GM21786 (cell line): ENCODE measurements around the gene ATXN8OS.
A peak's percentile ranks its signal among the peaks of the same experiment; 100 is the strongest.
"Not testable (repeated sequence)": the region's sequence is repeated elsewhere in the genome, so short reads cannot be mapped to it uniquely, and the experiment has no call there.

Experiments used
- ATAC-seq: cut with Tn5 transposase; IDR thresholded peaks from one replicate; pipeline ENCODE4 v1.9.1; 2021; ENCODE audit not compliant: unreplicated experiment

ATXN8OS gene

DNA sequence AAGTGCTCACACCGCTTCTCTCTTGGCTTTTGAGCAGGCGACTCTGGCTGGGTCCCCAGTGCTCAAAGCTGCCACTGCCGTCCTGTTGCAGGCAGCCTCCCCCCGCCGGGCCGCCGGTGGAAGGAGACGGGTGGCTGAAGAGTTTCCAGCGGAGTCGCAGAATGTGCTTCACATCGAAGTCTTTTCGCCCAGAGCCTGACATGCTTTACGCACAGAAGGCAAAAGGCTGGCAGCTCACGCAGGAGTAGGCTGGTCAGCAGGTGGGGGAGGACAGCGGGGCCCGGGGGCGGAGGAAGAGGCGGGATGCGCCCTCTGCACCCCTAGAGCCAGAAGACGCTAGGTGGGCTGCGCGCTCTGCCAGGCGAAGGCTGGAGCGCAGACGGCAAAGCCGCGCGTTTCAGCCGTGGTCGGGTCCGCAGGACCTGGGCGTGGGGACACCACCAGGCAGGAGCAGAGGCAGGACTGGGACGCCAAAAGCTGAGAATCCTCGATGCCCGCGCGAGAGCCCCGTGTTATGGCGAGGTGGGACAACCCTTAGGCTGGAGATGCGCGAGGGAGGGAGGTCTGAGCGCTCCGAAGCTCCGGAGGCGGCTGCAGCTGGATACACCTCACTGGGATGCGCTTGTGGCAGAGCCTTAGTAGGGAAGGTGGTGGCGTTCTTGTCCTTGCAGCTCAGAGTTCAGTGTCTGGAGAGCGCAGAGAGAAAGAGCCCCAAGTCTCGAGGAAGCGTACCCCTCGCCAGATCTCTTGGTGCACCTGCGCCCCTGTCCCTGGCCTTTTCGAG lies at the start of gene ATXN8OS:
ATXN8OS (plus strand) TSS at position 329 of the 784 bp plus-strand sequence.
- ATAC-seq = no peak

DNA sequence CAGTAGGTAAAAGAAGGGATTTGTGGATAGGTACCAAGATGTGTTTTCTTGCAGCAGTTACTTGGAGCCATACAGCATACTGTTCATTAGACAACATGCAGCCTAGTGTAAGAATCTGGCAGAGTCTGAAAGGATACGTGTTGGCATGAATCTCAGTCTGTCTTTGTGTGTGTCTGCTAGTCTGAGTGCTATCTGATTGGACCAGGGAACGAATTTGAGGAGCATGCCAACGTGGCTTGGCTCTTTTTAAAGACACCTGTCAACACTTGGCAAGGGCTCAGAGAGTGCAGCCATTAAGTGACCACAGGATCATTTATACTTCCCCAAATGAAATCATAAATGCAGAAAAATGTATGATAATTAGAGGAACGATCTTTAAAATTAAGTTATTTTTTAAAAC lies 27.6 kb upstream of the ATXN8OS start:
- ATAC-seq = no peak

- no peak for ATAC-seq
Measured at GRCh38 chr13:70087247-70087646, 20.4 kb upstream of the ATXN8OS start.

GRCh38 chr13:70088926-70089325 lies 18.7 kb upstream of the ATXN8OS start:
- ATAC-seq = no peak

DNA sequence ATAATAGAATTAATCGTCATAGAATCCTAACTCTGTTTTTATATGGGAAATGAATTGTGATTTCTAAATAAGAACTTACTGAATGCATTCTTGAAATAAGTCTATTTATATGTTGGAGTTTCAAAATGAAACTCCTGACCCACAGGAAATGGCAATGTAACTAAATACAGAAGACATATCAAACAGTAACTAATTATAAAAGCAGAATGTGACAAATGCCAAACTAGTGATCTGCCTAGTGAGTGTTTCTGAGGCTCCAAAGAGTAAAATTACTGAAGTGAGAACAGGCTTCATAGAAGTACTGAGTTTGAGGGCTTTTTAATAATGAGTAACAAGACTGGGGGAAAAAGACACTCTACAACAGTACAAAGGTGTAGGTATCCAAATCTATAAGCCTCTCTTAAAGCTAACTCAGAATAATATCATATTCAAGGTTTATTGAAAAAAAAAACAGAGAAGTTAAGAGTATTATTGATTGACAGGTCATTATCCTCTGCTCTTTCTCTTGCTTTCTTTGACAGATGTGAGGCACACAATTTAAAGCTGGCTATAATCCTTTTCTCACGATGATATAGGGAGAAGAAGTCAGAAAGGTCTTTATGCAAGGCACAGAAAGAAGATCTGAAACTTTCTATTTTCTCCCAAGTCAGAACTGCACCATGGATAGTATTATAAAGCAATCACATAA lies 17.4 kb upstream of the ATXN8OS start:
- ATAC-seq = peak; percentile 83

DNA sequence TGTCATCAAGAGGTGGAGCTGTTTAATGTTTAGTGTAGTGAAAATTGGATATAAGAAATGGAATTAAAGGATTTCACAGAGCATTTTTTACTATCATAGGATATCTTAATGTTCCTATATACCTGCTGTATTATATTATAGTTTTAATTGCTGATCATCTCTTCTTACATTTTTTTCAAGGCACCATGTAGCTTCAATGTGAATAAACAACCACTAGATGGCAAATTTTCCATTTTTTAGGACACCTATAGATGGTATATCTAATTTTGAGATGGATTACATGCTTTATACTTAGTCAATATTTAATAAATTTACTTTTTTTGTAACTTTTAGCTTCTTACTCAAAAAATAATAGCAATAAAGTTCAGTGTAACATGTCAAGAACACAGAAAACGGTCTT lies 9.0 kb upstream of the ATXN8OS start:
- no peak for ATAC-seq

DNA sequence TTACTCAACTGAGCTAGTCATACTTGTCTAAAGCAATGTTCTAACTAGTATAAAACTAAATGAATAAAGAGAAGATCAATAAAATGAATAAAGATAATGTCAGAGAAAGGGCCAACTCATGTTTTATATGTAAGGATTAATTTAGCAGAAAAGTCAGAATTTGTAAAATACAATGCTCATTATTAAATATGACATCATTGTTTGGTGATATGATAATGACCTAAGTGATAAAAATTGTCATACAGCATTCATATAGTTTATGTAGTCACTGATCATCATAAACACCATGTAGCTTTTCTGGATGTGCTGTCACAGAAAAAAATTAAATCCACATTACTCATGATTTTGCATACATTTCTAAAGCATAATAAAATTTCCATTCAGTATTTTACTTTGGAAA lies 3.1 kb upstream of the ATXN8OS start:
- no peak for ATAC-seq

DNA sequence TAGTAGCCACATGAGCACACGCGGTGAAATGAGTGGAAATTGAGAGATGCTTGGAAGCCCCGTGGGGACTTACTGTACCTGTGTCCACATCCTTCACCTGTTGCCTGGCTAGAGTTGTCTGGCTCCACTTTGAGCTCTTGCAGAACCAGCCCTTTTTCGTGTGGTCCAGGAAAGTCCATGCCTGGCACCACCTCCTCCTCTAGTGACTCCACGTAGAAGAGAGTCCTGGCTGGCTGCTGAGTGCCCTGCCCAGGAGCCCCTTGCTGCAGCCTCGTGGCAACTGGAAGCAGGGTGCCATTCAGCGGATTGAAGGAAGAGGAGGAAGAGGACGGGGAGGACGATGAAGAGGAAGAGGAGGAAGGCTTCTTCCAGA lies 515 bp upstream of the ATXN8OS start:
- no peak for ATAC-seq

DNA sequence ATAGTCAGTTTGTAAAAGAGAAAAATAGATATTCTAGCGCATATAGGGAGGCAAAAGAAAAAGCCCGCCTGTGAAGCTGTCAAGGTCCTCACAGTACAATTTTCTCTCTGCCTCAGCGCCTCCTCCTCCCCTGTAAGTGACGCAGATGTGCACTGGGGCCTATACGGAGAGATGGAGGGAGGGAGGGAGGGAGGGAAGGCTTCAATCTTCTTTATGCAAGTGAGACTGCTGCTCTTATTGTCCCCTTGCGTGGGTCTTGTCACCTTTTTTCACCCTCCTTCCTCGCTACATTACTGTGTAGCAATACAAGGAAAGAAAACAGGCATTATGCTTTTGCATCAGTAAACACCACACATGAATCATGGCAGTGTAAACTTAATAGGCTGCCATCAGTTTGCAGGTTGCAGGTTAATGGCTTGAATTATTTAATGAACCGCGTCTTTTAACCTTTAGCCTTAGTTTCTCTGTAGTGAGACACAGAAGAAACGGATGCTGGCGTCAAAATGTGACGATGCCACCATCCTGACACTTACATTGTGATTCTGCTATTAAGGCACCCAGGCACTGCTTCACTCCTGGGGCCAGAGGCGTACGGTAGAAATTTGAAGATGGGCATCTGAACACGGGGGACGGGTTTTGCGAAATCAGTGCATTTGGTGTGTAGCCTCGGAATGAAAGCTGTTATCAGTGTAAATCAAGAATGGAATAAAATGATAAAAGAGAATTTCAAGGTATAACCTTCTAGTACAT lies 905 bp downstream of the ATXN8OS start, which contains the start of gene KLHL1:
KLHL1 (minus strand) TSS at position 97 of the 750 bp plus-strand sequence. CDS start 753 bp downstream, outside the sequence.
- no peak for ATAC-seq

- ATAC-seq = no peak
Measured at GRCh38 chr13:70117338-70117905, 9.8 kb downstream of the ATXN8OS start.

- no peak for ATAC-seq
Measured at GRCh38 chr13:70125693-70126092, 18.1 kb downstream of the ATXN8OS start.

DNA sequence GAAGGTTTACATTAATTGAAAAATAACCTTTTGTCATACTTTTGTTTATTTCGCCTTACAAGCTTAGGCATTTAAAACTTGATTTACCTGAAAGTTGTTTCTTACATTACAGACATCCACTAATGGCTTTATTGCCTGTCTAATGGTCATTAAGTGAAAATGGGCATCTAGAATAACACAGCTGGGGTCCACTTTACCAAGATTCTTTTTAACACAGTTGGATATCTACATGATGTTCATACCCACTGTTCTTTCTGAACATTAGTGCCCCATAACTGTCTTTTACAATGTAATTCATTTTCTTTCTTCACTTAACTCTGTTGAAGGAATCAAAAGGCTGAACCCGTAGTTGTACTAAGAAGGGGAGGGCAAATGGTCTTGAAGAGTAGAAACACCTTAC lies 20.5 kb downstream of the ATXN8OS start:
- ATAC-seq = no peak

DNA sequence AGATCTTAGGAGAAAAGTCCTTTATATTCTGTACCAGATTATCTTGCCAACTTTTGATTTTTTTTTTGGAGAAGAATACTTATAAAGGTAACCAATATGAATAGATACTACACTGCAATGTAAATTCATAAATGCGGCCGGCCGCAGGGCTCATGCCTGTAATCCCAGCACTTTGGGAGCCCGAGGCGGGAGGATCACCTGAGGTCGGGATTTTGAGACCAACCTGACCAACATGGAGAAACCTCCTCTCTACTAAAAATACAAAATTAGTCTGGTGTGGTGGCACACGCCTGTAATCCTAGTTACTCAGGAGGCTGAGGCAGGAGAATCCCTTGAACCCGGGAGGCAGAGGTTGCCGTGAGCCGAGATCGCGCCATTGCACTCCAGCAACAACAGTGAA lies 35.0 kb downstream of the ATXN8OS start:
- ATAC-seq = not testable (repeated sequence)

GRCh38 chr13:70162141-70162540 lies 54.5 kb downstream of the ATXN8OS start:
- ATAC-seq = no peak

DNA sequence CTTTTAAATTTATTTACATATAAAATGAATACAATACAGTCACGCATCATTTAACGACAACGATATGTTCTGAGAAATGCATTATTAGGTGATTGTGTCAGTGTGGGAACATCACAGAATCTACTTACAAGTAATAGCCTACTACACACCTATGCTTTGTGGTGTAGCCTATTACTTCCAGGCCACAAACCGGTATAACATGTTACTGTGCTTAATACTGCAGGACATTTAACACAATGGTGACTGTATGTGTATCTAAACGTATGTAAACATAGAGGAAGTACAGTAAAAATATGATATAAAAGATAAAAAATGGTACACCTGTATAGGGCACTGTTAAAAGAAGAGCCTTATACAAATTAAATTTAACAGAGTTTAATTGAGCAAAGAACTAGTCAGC lies 63.1 kb downstream of the ATXN8OS start:
- no peak for ATAC-seq

- no peak for ATAC-seq
Measured at GRCh38 chr13:70171151-70171550, 63.5 kb downstream of the ATXN8OS start.

GRCh38 chr13:70172946-70173597 lies 65.4 kb downstream of the ATXN8OS start:
- no peak for ATAC-seq

- no peak for ATAC-seq
Measured at GRCh38 chr13:70173598-70173959, 66.0 kb downstream of the ATXN8OS start.

GRCh38 chr13:70178346-70178745 lies 70.7 kb downstream of the ATXN8OS start:
- ATAC-seq = no peak
